Kidney (tissue), 14 donors: Measurements from ENCODE around the gene SORCS3. TPM values are rescaled to one million over a fixed set of nuclear protein-coding genes. Genes with fewer than 3 reads are reported as not detected.

Experiments used
- DNase-seq, 5 donors: peaks; one replicate each; pipeline ENCODE4 v3.0.0-alpha.2; 2013 to 2020
- FAIRE-seq: peaks from 2 replicates; lab custom pipeline; 2012; peaks lifted over from hg19 to GRCh38; lab: Jason Lieb, UNC
- H3K27ac ChIP-seq, 2 donors: one replicate each; pipeline ENCODE4 v1.7.0; 2013; ENCODE audit warnings: low read depth in 2 of 2, low read length in 2 of 2, inconsistent platforms in 1 of 2
- H3K27me3 ChIP-seq: one replicate; pipeline ENCODE4 v1.7.1; 2013; ENCODE audit warnings: low read length, inconsistent platforms; ENCODE audit not compliant: control insufficient read depth, insufficient read depth
- H3K36me3 ChIP-seq, 3 donors: one replicate each; pipeline versions ENCODE4 v1.7.0 to v1.7.1; 2013; ENCODE audit warnings: low read length in 3 of 3, control low read depth in 1 of 3, inconsistent platforms in 1 of 3; ENCODE audit not compliant: insufficient read depth in 3 of 3, control insufficient read depth in 2 of 3
- H3K4me1 ChIP-seq, 3 donors: one replicate each; pipeline versions ENCODE4 v1.7.0 to v1.7.1; 2013; ENCODE audit warnings: low read length in 3 of 3, inconsistent platforms in 1 of 3, low read depth in 1 of 3; ENCODE audit not compliant: control insufficient read depth in 2 of 3, insufficient read depth in 2 of 3
- H3K4me3 ChIP-seq, 3 donors: one replicate each; pipeline versions ENCODE4 v1.7.0 to v1.8.1; 2013; ENCODE audit warnings: low read length in 3 of 3, control low read depth in 1 of 3, inconsistent platforms in 1 of 3
- H3K9ac ChIP-seq, 3 donors: one replicate each; pipeline versions ENCODE4 v1.7.0 to v1.7.1; 2013; ENCODE audit warnings: low read length in 3 of 3, control low read depth in 1 of 3, inconsistent platforms in 1 of 3
- H3K9me3 ChIP-seq, 3 donors: one replicate each; pipeline versions ENCODE4 v1.7.0 to v1.7.1; 2013; ENCODE audit warnings: low read length in 3 of 3, control low read depth in 1 of 3, inconsistent platforms in 1 of 3; ENCODE audit not compliant: control insufficient read depth in 2 of 3, insufficient read depth in 1 of 3
- intact Hi-C: fragments of 100-400 bp; cut with DNase I; formaldehyde crosslinking; loops from one replicate; pipeline ENCODE4 v1.11.1; 2022
- polyA plus RNA-seq: library from polyadenylated mRNA; stranded (reverse); fragments of 350-450 nt; fragmentation: Illumina TruSeq; extraction: RNeasy Lipid Tissue Mini Kit (QIAGEN cat#74804); gene quantifications from one replicate; pipeline ENCODE4 v1.2.3, GENCODE V29; 2014; ENCODE audit warnings: low read depth, low replicate concordance; ENCODE audit not compliant: insufficient read depth
- total RNA-seq: library from RNA; stranded (reverse); fragmentation: NEBNext Ultra II Directional; extraction: Animal tissue kit (Norgen Biotek cat#: 25700); gene quantifications from one replicate; pipeline ENCODE4 v1.2.1, GENCODE V29; 2021
- TF ChIP-seq, protein P1 (sequence below): IDR thresholded peaks from 3 replicates; pipeline ENCODE4 v1.5.1; 2012; ENCODE audit warnings: mild to moderate bottlenecking, moderate library complexity, borderline replicate concordance; ENCODE audit not compliant: insufficient read depth; ENCODE audit errors: extremely low read depth
- donor health status: control.
- donor health status: control.
- donor health status: control.
- donor health status: control.
- donor health status: control.
- donor health status: DM: yes; HTN: yes; CAD: no.
- donor health status: Normal renal cell carcinoma (clear cell type).

Gene SORCS3
- total and polyA plus RNA-seq, 2 donors from 2014 or later, result 0.52 to 1.1 TPM

GRCh38 chr10:105183536-105183935 lies 542.4 kb downstream of the SORCS3 start:
- no peaks in the 10 kb centered on the region for H3K9me3 ChIP-seq
- FAIRE-seq (no peak), DNase-seq (no peak)
- H3K27me3 ChIP-seq, result no peaks in the 10 kb centered on the region
- H3K4me1 ChIP-seq, result peaks cover 0 to 5% (median 0%) of the 10 kb centered on the region in 3 donors
- H3K36me3 ChIP-seq, result no peaks in the 10 kb centered on the region
- H3K27ac ChIP-seq, result no peak overlapping the region
- TF ChIP-seq, protein P1, sequence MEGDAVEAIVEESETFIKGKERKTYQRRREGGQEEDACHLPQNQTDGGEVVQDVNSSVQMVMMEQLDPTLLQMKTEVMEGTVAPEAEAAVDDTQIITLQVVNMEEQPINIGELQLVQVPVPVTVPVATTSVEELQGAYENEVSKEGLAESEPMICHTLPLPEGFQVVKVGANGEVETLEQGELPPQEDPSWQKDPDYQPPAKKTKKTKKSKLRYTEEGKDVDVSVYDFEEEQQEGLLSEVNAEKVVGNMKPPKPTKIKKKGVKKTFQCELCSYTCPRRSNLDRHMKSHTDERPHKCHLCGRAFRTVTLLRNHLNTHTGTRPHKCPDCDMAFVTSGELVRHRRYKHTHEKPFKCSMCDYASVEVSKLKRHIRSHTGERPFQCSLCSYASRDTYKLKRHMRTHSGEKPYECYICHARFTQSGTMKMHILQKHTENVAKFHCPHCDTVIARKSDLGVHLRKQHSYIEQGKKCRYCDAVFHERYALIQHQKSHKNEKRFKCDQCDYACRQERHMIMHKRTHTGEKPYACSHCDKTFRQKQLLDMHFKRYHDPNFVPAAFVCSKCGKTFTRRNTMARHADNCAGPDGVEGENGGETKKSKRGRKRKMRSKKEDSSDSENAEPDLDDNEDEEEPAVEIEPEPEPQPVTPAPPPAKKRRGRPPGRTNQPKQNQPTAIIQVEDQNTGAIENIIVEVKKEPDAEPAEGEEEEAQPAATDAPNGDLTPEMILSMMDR, result no peak
- no peak overlapping the region for H3K9ac ChIP-seq
- H3K4me3 ChIP-seq, result no peak overlapping the region
- intact Hi-C loops, result no loop called here

DNA sequence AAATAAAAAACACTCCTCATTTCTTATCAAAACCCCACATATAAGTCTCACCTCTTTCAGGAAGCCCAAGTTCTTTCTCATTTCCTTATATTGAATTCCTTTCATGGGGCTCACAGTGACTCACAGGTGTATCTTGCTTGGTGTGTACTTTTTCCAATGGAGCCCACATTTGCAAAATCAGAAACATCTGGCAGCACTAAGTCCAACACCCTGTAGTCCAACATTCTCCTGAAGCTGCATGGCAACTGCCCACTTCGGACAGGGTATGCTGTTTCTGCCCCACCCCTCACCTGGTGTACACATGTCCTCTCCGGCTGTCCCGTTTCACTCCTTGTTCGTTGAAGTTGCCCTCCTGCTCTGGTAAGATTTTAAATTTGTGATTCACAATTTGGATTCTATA lies 544.1 kb downstream of the SORCS3 start:
- intact Hi-C loops, result no loop called here
- no peak overlapping the region for H3K4me3 ChIP-seq

GRCh38 chr10:105187243-105187642 lies 546.2 kb downstream of the SORCS3 start:
- intact Hi-C loops, result no loop called here
- Histone ChIP-seq H3K27ac (peak overlapping the region; percentile 32 to 57), H3K9ac (peak overlapping the region in 1 of 3 donors; percentile 20), H3K36me3 (no peaks in the 10 kb centered on the region), H3K4me1 (peaks cover 0 to 5% (median 0%) of the 10 kb centered on the region in 3 donors), H3K9me3 (no peaks in the 10 kb centered on the region), H3K4me3 (no peak overlapping the region), H3K27me3 (no peaks in the 10 kb centered on the region)
- TF ChIP-seq, protein P1, result no peak
- FAIRE-seq (no peak), DNase-seq (peak in 3 of 5 donors; percentile 43 to 76 (median 49))

More for the DNA sequence above, 544.1 kb downstream of the SORCS3 start:
- H3K36me3 ChIP-seq, result no peaks in the 10 kb centered on the region
- FAIRE-seq (no peak), DNase-seq (no peak)
- H3K27me3 ChIP-seq, result no peaks in the 10 kb centered on the region
- TF ChIP-seq, protein P1, result no peak
- H3K9me3 ChIP-seq, result no peaks in the 10 kb centered on the region
- H3K4me1 ChIP-seq, result peaks cover 0 to 5% (median 0%) of the 10 kb centered on the region in 3 donors
- no peak overlapping the region for H3K9ac ChIP-seq
- no peak overlapping the region for H3K27ac ChIP-seq
